HCT116 (cell line): ENCODE measurements around the gene FLT3LG. TPM values are rescaled to one million over a fixed set of nuclear protein-coding genes. Genes with fewer than 3 reads are reported as not detected.
A peak's percentile ranks its signal among the peaks of the same experiment; 100 is the strongest.

ENCODE experiments used
- ATAC-seq: fragments of 200-7000 bp; cut with Tn5 transposase; 2 replicates; pipeline ENCODE4 v1.9.1; 2020; ENCODE audit warnings: mild to moderate bottlenecking, moderate library complexity
- BruUV-seq: library from RNA; stranded (reverse); fragments of 400-500 nt; replicated peaks from 2 replicates; lab custom pipeline; 2021; lab: Mats Ljungman, UMichigan
- CTCF ChIA-PET: fragments of 300-600 bp; sonication (Branson Sonifier 250); formaldehyde crosslinking; loops from one replicate; lab custom pipeline; 2021; ENCODE audit warnings: antibody characterized with exemption; lab: Charles Lee
- POLR2A ChIA-PET: fragments of 300-600, 350-600 bp; sonication (Branson Sonifier 250); formaldehyde crosslinking; loops from one replicate; lab custom pipeline; 2021; ENCODE audit warnings: antibody characterized with exemption; lab: Charles Lee
- RAD21 ChIA-PET, 2 experiments: fragments of 300-600 bp; sonication (Branson Sonifier 250); formaldehyde crosslinking; loops; one replicate each; lab custom pipeline; 2023; ENCODE audit warnings: low total read pairs in 2 of 2; ENCODE audit not compliant: uncharacterized antibody in 2 of 2, unreplicated experiment in 2 of 2, low non-redundant PET in 1 of 2; lab: Charles Lee
- DNase-seq: peaks from one replicate; pipeline ENCODE4 v3.0.0-alpha.2; 2010; ENCODE audit warnings: low read depth, low spot score
- H2AFZ ChIP-seq: fragments of 200-600 bp; shearing (Covaris generic), sonication (generic); 2 replicates; pipeline ENCODE4 v1.6.1; 2017; ENCODE audit warnings: low read depth, mixed run types, mixed read lengths, antibody characterized with exemption, low read length; ENCODE audit not compliant: poor library complexity, severe bottlenecking
- H3K27ac ChIP-seq: 2 replicates; pipeline ENCODE4 v1.5.1; 2012; ENCODE audit warnings: low read depth, low read length
- H3K27me3 ChIP-seq: fragments of 200-600 bp; sonication (generic); 2 replicates; pipeline ENCODE4 v1.6.1; 2016; ENCODE audit warnings: mixed run types, low read length, mixed read lengths; ENCODE audit not compliant: insufficient read depth
- H3K36me3 ChIP-seq, 2 experiments: fragments of 200-500 bp in 1 of 2; fragments of 200-600 bp in 1 of 2; sonication (Bioruptor generic) in 1 of 2; sonication (generic) in 1 of 2; 2 replicates each; pipeline versions ENCODE4 v1.5.1 to v1.6.1; 2014 to 2016; ENCODE audit warnings: low read length in 2 of 2, inconsistent platforms in 1 of 2, mixed read lengths in 1 of 2, mixed run types in 1 of 2; ENCODE audit not compliant: insufficient read depth in 2 of 2, control insufficient read depth in 1 of 2
- H3K4me1 ChIP-seq, 2 experiments: fragments of 200-600 bp in 1 of 2; sonication (generic) in 1 of 2; 2 replicates each; pipeline versions ENCODE4 v1.5.1 to v1.6.1; 2012 to 2017; ENCODE audit warnings: low read length in 2 of 2, inconsistent platforms in 1 of 2, mild to moderate bottlenecking in 1 of 2, mixed read lengths in 1 of 2, mixed run types in 1 of 2, moderate library complexity in 1 of 2; ENCODE audit not compliant: insufficient read depth in 2 of 2, control insufficient read depth in 1 of 2
- H3K4me2 ChIP-seq: fragments of 200-600 bp; sonication (generic); 2 replicates; pipeline ENCODE4 v1.6.1; 2017; ENCODE audit warnings: mixed run types, low read length, mixed read lengths
- H3K4me3 ChIP-seq, 2 experiments: fragments of 200-600 bp in 1 of 2; sonication (generic) in 1 of 2; replicated peaks in 1 of 2; 2 replicates each; pipeline ENCODE4 v1.5.1; 2011 to 2016; ENCODE audit warnings: low read length in 2 of 2, control low read depth in 1 of 2, low read depth in 1 of 2, mild to moderate bottlenecking in 1 of 2, mixed read lengths in 1 of 2, mixed run types in 1 of 2
- H3K79me2 ChIP-seq: fragments of 200-600 bp; sonication (generic); 2 replicates; pipeline ENCODE4 v1.6.1; 2017; ENCODE audit warnings: mild to moderate bottlenecking, mixed run types, low read length, moderate library complexity, mixed read lengths; ENCODE audit not compliant: insufficient read depth
- H3K9ac ChIP-seq: fragments of 200-600 bp; sonication (generic); 2 replicates; pipeline ENCODE4 v1.6.1; 2016; ENCODE audit warnings: low read length, mixed read lengths
- H3K9me2 ChIP-seq: fragments of 200-600 bp; sonication (generic), shearing (Covaris generic); 2 replicates; pipeline ENCODE4 v1.6.1; 2017; ENCODE audit warnings: mixed run types, mild to moderate bottlenecking, moderate library complexity; ENCODE audit not compliant: insufficient read depth
- H3K9me3 ChIP-seq, 2 experiments: fragments of 200-500 bp in 1 of 2; fragments of 200-600 bp in 1 of 2; sonication (Bioruptor generic) in 1 of 2; sonication (generic) in 1 of 2; 2 replicates each; pipeline ENCODE4 v1.6.1; 2014 to 2017; ENCODE audit warnings: low read length in 2 of 2, mixed read lengths in 2 of 2, inconsistent platforms in 1 of 2, low read depth in 1 of 2, mild to moderate bottlenecking in 1 of 2, mixed run types in 1 of 2, moderate library complexity in 1 of 2; ENCODE audit not compliant: control insufficient read depth in 1 of 2, insufficient read depth in 1 of 2
- H4K20me1 ChIP-seq: fragments of 200-600 bp; sonication (generic), shearing (Covaris generic); 2 replicates; pipeline ENCODE4 v1.6.1; 2017; ENCODE audit warnings: mixed run types, mild to moderate bottlenecking, moderate library complexity; ENCODE audit not compliant: insufficient read depth
- ELF1 ChIP-seq: IDR thresholded peaks from 2 replicates; pipeline ENCODE4 v1.6.1; 2012; ENCODE audit warnings: low read depth, borderline replicate concordance
- EZH2 ChIP-seq: fragments of 200-600 bp; sonication (generic); IDR thresholded peaks from 2 replicates; pipeline ENCODE4 v1.6.1; 2017; ENCODE audit warnings: antibody characterized with exemption, mixed run types
- EZH2phosphoT487 ChIP-seq: fragments of 200-600 bp; IDR thresholded peaks from 2 replicates; pipeline ENCODE4 v1.6.1; 2018; ENCODE audit warnings: antibody characterized with exemption, borderline replicate concordance
- JUND ChIP-seq: IDR thresholded peaks from 2 replicates; pipeline ENCODE4 v1.6.1; 2012
- POLR2A ChIP-seq: IDR thresholded peaks from 2 replicates; pipeline ENCODE4 v1.7.0; 2011; ENCODE audit warnings: borderline replicate concordance; ENCODE audit not compliant: insufficient read depth, insufficient read length; ENCODE audit errors: extremely low read depth
- POLR2AphosphoS5 ChIP-seq: IDR thresholded peaks from 2 replicates; pipeline ENCODE4 v1.6.1; 2011; ENCODE audit warnings: mild to moderate bottlenecking, low read depth, low read length, moderate library complexity
- RAD21 ChIP-seq: IDR thresholded peaks from 2 replicates; pipeline ENCODE4 v1.6.1; 2012; ENCODE audit warnings: low read depth, mild to moderate bottlenecking
- SP1 ChIP-seq: IDR thresholded peaks from 2 replicates; pipeline ENCODE4 v1.6.1; 2012; ENCODE audit warnings: low read depth
- SRF ChIP-seq: IDR thresholded peaks from 2 replicates; pipeline ENCODE4 v1.6.1; 2012; ENCODE audit warnings: low read depth
- YY1 ChIP-seq: IDR thresholded peaks from 2 replicates; pipeline ENCODE4 v1.6.1; 2011; ENCODE audit warnings: low read length, low read depth, moderate library complexity, mild to moderate bottlenecking; ENCODE audit not compliant: insufficient replicate concordance; ENCODE audit errors: extremely low read depth
- ZFX ChIP-seq: fragments of 450-650 bp; IDR thresholded peaks from 2 replicates; pipeline ENCODE4 v1.6.1; 2017
- ZNF274 ChIP-seq: fragments of 200-500 bp; sonication (Bioruptor generic); IDR thresholded peaks from 2 replicates; pipeline ENCODE4 v1.6.1; 2014; ENCODE audit warnings: mild to moderate bottlenecking, low read depth, low read length, inconsistent platforms
- intact Hi-C: fragments of 100-400 bp; cut with micrococcal nuclease; formaldehyde crosslinking; loops from 2 replicates; pipeline ENCODE4 v1.10.0; 2022
- total RNA-seq: library from RNA; stranded (reverse); gene quantifications from one replicate; pipeline ENCODE4 v1.2.1, GENCODE V29; 2021; ENCODE audit not compliant: unreplicated experiment
- TF ChIP-seq, protein P1 (sequence below), 3 experiments: fragments of 200-600 bp in 1 of 3; sonication (generic) in 1 of 3; IDR thresholded peaks in 2 of 3; conservative IDR thresholded peaks in 1 of 3; 2 replicates each; pipeline ENCODE4 v1.5.1; 2012 to 2017; ENCODE audit warnings: low read depth in 2 of 3, low read length in 2 of 3, antibody characterized with exemption in 1 of 3, borderline replicate concordance in 1 of 3, control low read depth in 1 of 3, mild to moderate bottlenecking in 1 of 3, mixed read lengths in 1 of 3, mixed run types in 1 of 3, moderate library complexity in 1 of 3; ENCODE audit not compliant: insufficient read depth in 1 of 3
- TF ChIP-seq, protein P2 (sequence below): IDR thresholded peaks from 2 replicates; pipeline ENCODE4 v1.6.1; 2012; ENCODE audit warnings: low read depth

Gene FLT3LG
- total RNA-seq, 1 experiment from 2014 or later = 3.8 TPM

DNA sequence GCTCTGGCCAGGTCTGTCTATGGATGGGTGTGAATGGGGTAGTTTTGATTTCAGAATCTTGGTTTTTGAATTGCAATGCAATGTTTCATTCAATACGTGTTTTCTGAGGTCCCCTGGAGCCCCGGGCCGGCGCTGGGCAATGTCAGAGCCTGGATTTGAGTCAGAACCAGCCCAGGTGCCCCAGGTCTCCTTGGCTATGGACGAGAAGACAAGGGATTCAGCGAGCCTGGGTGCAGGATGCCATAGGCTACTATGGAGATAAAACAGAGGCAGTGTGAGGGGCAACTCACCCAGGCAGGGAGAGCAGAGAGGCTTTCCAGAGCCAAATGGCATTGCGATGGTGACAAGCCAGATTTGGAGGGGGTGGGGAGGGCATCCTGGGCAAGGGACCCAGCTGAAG lies 12.2 kb downstream of the FLT3LG start (continued):
- TF ChIP-seq, protein P1, sequence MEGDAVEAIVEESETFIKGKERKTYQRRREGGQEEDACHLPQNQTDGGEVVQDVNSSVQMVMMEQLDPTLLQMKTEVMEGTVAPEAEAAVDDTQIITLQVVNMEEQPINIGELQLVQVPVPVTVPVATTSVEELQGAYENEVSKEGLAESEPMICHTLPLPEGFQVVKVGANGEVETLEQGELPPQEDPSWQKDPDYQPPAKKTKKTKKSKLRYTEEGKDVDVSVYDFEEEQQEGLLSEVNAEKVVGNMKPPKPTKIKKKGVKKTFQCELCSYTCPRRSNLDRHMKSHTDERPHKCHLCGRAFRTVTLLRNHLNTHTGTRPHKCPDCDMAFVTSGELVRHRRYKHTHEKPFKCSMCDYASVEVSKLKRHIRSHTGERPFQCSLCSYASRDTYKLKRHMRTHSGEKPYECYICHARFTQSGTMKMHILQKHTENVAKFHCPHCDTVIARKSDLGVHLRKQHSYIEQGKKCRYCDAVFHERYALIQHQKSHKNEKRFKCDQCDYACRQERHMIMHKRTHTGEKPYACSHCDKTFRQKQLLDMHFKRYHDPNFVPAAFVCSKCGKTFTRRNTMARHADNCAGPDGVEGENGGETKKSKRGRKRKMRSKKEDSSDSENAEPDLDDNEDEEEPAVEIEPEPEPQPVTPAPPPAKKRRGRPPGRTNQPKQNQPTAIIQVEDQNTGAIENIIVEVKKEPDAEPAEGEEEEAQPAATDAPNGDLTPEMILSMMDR (IDR thresholded peaks at IDR 0.05 in 2 of 3, conservative IDR thresholded peaks at IDR 0.05 in 1 of 3; ENCODE audit: borderline replicate concordance in 1 of 3, insufficient read depth in 1 of 3, low read depth in 2 of 3, low read length in 2 of 3) = no peak
- TF ChIP-seq POLR2AphosphoS5 (no peak), RAD21 (no peak), EZH2phosphoT487 (no peak), ELF1 (no peak)

GRCh38 chr19:49486710-49487276 lies 12.8 kb downstream of the FLT3LG start:
- POLR2A ChIA-PET = no interaction called here
- H3K4me2 ChIP-seq = peak overlapping the region; percentile 85
- no peak for DNase-seq
- TF ChIP-seq, protein P2, sequence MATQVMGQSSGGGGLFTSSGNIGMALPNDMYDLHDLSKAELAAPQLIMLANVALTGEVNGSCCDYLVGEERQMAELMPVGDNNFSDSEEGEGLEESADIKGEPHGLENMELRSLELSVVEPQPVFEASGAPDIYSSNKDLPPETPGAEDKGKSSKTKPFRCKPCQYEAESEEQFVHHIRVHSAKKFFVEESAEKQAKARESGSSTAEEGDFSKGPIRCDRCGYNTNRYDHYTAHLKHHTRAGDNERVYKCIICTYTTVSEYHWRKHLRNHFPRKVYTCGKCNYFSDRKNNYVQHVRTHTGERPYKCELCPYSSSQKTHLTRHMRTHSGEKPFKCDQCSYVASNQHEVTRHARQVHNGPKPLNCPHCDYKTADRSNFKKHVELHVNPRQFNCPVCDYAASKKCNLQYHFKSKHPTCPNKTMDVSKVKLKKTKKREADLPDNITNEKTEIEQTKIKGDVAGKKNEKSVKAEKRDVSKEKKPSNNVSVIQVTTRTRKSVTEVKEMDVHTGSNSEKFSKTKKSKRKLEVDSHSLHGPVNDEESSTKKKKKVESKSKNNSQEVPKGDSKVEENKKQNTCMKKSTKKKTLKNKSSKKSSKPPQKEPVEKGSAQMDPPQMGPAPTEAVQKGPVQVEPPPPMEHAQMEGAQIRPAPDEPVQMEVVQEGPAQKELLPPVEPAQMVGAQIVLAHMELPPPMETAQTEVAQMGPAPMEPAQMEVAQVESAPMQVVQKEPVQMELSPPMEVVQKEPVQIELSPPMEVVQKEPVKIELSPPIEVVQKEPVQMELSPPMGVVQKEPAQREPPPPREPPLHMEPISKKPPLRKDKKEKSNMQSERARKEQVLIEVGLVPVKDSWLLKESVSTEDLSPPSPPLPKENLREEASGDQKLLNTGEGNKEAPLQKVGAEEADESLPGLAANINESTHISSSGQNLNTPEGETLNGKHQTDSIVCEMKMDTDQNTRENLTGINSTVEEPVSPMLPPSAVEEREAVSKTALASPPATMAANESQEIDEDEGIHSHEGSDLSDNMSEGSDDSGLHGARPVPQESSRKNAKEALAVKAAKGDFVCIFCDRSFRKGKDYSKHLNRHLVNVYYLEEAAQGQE = no peak
- TF ChIP-seq POLR2A (no peak), EZH2 (no peak), ELF1 (no peak), YY1 (no peak), SRF (no peak), POLR2AphosphoS5 (no peak), JUND (no peak), SP1 (no peak), ZFX (no peak), ZNF274 (no peak), EZH2phosphoT487 (no peak), RAD21 (no peak)
- TF ChIP-seq, protein P1 (IDR thresholded peaks at IDR 0.05 in 2 of 3, conservative IDR thresholded peaks at IDR 0.05 in 1 of 3; ENCODE audit: borderline replicate concordance in 1 of 3, insufficient read depth in 1 of 3, low read depth in 2 of 3, low read length in 2 of 3) = no peak
- TF ChIP-seq, all 23 proteins: peak for 0
- Histone ChIP-seq H2AFZ (no peak overlapping the region), H3K27me3 (no peaks in the 10 kb centered on the region), H3K4me1 (peaks cover 7 to 33% of the 10 kb centered on the region in 2 experiments; a peak in 3 of 4 replicates), H3K36me3 (peaks cover 21 to 43% of the 10 kb centered on the region in 2 experiments), H3K79me2 (peaks cover 43% of the 10 kb centered on the region), H3K9ac (peak overlapping the region; percentile 48), H3K9me2 (no peaks in the 10 kb centered on the region), H3K4me3 (peak overlapping the region; percentile 38 to 40), H3K9me3 (no peaks in the 10 kb centered on the region), H3K27ac (peak overlapping the region; percentile 47), H4K20me1 (peaks cover 19% of the 10 kb centered on the region; the same call in 1 of the 2 replicates)
- RAD21 ChIA-PET = no interaction called here
- BruUV-seq = TSS peak; percentile 76
- ATAC-seq = no peak
- intact Hi-C loops = no loop called here
- CTCF ChIA-PET = no interaction called here
